Inflammatory macrophage treated with lipopolysaccharide for 1 hour (primary cell): ENCODE measurements around the gene SDF2.

Experiments
- DNase-seq, 2 donors: peaks; one replicate each; pipeline ENCODE4 v3.0.0-alpha.2; 2020 to 2022

SDF2 gene, protein sequence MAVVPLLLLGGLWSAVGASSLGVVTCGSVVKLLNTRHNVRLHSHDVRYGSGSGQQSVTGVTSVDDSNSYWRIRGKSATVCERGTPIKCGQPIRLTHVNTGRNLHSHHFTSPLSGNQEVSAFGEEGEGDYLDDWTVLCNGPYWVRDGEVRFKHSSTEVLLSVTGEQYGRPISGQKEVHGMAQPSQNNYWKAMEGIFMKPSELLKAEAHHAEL

GRCh38 chr17:28661635-28662526, at the start of gene SDF2, which contains the start of gene SUPT6H:
Gene SDF2 (minus strand): TSS chr17:28661906. CDS start chr17:28661876, 30 bp downstream.
Gene SUPT6H (plus strand): TSS chr17:28662205. CDS start chr17:28673402, 11,197 bp downstream.
- peak; percentile 80 to 96 for DNase-seq

DNA sequence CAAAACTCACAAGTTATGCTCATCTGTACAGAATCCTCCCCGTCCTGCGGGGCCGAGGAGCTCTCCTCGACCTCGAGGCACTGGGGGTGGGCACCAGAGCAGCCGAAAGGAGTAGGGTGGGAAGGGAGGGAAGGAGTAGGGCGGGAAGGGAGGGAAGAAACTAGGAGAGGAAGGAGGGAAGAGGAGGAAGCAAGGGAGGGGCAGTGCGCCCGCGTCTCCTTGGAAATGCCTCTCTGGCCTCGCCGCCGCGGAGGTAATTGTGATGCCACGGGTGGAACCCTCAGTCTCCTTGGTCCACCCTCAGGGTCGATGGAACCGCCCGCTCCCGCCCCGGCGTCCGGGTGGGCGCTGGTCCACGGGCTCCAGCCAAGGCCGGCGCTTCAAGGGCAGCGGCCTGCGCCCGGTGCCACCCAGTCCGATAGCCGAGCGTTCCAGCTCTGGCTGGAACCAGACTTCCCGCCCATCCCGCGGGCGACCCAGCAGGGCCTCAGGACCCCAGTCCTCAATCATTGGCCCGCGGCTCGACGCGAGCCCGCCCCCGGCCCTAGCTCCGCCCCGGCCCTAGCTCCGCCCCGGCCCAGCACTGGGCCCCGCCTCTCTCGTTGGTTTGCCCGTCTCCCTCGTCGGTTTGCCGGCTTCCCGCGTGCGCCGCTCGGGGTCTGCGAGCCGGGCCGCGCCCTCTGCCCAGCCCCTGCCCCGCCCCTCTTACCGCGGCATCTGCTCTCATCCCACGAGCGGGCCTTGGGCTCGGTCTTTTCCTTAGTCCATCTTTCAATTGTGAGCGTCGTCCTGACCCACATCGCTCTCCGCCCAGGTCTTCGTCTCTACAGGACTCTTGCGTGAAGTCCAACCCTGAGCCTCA, 49.4 kb upstream of the SDF2 start:
- DNase-seq: peak; percentile 72 to 85

DNA sequence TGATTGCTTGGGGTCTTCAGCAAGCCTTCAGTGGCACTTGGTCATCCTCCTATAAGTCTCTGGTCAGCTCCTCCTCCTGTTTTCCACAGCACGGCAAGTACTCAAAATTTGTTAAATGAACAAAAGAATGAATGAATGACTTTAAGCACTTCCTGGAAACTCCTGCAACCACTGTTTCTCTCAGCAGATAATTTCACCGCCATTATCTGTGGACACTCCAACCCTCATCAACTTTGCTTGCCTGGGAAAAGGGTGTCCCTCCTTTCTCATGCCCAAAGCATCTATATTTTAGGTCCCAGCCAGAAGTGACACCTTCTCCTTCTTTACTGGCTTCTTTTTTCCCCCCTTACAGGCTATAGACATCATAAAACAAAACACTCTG, 45.6 kb upstream of the SDF2 start:
- no peak for DNase-seq

- no peak for DNase-seq
Measured at GRCh38 chr17:28706471-28707338, 45.0 kb upstream of the SDF2 start.

GRCh38 chr17:28705728-28706334, 44.1 kb upstream of the SDF2 start:
- DNase-seq: no peak

GRCh38 chr17:28705074-28705659, 43.5 kb upstream of the SDF2 start:
- DNase-seq: no peak

GRCh38 chr17:28704219-28704858, 42.6 kb upstream of the SDF2 start:
- no peak for DNase-seq

- DNase-seq: no peak
Measured at GRCh38 chr17:28703552-28704218, 42.0 kb upstream of the SDF2 start.

DNA sequence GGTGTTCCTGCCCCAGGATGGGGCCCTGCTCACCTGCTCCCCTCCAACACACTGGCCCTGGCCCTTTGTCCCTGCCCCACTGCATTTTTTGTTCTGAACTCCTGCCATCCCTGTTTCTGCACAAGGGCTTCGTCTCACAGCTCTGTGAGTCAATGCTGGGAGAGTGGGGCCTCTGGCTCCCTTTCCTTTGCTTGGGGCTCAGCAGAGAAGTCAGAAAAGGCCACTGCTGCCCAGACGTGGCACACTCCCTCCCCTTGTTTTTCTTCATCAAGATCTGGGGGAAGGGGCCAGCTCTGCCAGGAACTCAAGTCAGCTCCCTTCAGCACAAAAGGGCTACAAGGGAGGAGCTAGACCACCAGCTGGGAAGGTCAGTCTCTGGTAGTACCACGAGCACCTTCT, 41.0 kb upstream of the SDF2 start:
- no peak for DNase-seq

- DNase-seq: no peak
Measured at GRCh38 chr17:28702026-28702751, 40.5 kb upstream of the SDF2 start.

DNA sequence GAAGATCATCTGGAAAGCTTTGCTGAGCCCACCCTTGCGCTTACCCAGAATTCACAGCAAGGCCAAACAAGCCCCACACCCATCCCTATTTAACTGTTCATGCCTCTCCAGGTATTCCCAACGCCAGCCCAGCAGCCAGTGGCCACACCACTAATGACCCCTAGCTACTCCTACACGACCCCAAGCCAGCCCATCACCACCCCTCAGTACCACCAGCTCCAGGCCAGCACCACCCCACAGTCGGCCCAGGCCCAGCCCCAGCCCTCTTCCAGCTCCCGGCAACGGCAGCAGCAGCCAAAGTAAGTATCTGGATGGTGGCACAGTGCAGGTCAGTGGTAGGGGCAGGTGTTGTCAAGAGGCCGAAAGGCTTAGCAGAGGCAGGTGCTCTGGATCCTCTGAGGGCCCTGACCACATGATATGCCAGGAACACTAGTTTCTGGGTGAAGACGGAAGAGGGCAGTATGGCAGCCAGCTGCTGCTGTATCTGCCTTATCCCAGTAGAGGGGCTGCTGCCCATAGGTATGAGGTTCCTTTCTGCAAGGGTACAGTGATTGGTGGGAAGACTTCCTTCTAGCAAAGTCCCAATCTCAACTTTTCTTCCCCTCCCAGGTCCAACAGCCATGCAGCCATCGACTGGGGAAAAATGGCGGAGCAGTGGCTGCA, 39.3 kb upstream of the SDF2 start:
- no peak for DNase-seq

GRCh38 chr17:28700278-28700677, 38.6 kb upstream of the SDF2 start:
- no peak for DNase-seq

GRCh38 chr17:28698253-28698941, 36.7 kb upstream of the SDF2 start:
- DNase-seq: no peak

- DNase-seq: no peak
Measured at GRCh38 chr17:28693869-28694268, 32.2 kb upstream of the SDF2 start.

- no peak for DNase-seq
Measured at GRCh38 chr17:28689011-28689410, 27.3 kb upstream of the SDF2 start.

- DNase-seq: no peak
Measured at GRCh38 chr17:28688481-28688880, 26.8 kb upstream of the SDF2 start.

DNA sequence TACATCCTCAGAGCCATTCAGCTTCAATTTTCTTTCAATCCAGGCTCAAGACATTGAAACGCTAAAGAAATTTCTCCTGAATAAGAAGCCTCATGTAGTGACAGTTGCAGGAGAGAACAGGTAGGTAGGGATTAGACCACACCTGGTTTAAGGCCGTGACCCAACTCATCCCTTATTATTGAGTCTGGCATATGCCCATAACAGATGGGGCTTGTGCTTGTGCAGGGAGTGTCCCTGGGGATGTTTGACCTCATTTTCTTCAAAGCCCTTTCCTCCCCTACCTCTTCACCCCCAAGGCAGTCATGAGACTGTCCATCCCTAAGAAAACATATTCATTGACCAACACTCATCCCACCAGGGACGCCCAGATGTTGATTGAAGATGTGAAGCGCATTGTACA, 24.6 kb upstream of the SDF2 start:
- DNase-seq: no peak

GRCh38 chr17:28685366-28685765, 23.7 kb upstream of the SDF2 start:
- DNase-seq: no peak
